ENCODE results near the gene INPP4A. TPM values are rescaled to one million over a fixed set of nuclear protein-coding genes. Genes with fewer than 3 reads are reported as not detected.

The INPP4A gene
- total RNA-seq, 1 experiment from 2014 or later = 26.7 TPM

DNA sequence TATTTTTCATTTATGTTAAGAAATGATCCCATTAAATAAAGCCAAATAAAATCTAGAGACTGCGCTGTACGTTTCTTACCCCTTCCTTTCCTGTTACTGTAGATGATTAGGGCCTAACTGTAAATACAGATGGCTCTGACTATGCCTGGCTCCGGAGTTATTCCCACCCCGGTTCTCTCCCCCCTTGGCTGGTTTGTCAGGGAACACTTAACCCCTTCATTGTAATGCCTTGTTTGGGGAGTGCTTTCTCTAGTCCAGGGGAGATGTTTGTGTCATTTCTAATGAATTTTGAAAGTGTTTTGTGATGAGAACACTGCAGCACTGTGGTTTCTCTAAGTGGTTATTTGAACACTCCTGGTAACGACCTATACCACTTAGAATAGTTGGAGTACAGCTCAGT, 172.5 kb downstream of the INPP4A start:
- no TSS peak for BruUV-seq (replicated peaks)
- CTCF ChIA-PET = no interaction called here

DNA sequence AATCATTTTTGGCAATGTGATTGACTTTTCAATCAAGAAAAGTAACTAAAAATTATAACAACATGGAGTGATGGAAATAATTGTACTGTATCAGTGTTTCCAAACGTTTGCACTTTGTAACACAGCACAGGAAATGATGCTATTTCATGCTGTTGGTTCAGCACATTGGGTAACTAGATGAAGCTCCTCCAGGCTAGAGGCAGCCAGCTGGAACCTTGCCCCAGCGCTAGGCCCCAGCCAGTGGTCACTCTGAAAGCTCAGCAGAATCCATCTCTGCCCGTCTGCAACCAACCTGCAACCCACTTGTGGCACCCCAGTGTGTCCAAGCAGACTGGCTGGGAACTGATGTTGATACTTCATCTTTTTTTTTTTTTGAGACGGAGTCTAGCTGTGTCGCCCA, 179.0 kb downstream of the INPP4A start:
- Mint-ChIP-seq H3K4me3 (ENCODE audit: low read depth, unreplicated experiment) (no peak overlapping the region), H3K4me1 (ENCODE audit: low read depth, unreplicated experiment) (no peaks in the 10 kb centered on the region), H3K27me3 (ENCODE audit: unreplicated experiment) (no peaks in the 10 kb centered on the region), H3K27ac (ENCODE audit: unreplicated experiment) (no peak overlapping the region), H3K9me3 (ENCODE audit: low read depth, unreplicated experiment) (no peaks in the 10 kb centered on the region), H3K36me3 (ENCODE audit: insufficient read depth, unreplicated experiment) (no peaks in the 10 kb centered on the region)
- intact Hi-C loops (cut with micrococcal nuclease; ENCODE audit: unreplicated experiment) = no loop called here
- CTCF ChIA-PET = no interaction called here
- no TSS peak for BruUV-seq (replicated peaks)
- DNase-seq = no peak
- TF ChIP-seq, protein P1, sequence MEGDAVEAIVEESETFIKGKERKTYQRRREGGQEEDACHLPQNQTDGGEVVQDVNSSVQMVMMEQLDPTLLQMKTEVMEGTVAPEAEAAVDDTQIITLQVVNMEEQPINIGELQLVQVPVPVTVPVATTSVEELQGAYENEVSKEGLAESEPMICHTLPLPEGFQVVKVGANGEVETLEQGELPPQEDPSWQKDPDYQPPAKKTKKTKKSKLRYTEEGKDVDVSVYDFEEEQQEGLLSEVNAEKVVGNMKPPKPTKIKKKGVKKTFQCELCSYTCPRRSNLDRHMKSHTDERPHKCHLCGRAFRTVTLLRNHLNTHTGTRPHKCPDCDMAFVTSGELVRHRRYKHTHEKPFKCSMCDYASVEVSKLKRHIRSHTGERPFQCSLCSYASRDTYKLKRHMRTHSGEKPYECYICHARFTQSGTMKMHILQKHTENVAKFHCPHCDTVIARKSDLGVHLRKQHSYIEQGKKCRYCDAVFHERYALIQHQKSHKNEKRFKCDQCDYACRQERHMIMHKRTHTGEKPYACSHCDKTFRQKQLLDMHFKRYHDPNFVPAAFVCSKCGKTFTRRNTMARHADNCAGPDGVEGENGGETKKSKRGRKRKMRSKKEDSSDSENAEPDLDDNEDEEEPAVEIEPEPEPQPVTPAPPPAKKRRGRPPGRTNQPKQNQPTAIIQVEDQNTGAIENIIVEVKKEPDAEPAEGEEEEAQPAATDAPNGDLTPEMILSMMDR (IDR thresholded peaks at IDR 0.05; ENCODE audit: unreplicated experiment) = no peak

More for the DNA sequence above, 172.5 kb downstream of the INPP4A start:
- Mint-ChIP-seq H3K4me1 (ENCODE audit: low read depth, unreplicated experiment) (no peaks in the 10 kb centered on the region), H3K27ac (ENCODE audit: unreplicated experiment) (no peak overlapping the region), H3K9me3 (ENCODE audit: low read depth, unreplicated experiment) (no peaks in the 10 kb centered on the region), H3K36me3 (ENCODE audit: insufficient read depth, unreplicated experiment) (peaks cover 32% of the 10 kb centered on the region), H3K4me3 (ENCODE audit: low read depth, unreplicated experiment) (no peak overlapping the region), H3K27me3 (ENCODE audit: unreplicated experiment) (no peaks in the 10 kb centered on the region)
- intact Hi-C loops (cut with micrococcal nuclease; ENCODE audit: unreplicated experiment) = no loop called here
- TF ChIP-seq, protein P1 (IDR thresholded peaks at IDR 0.05; ENCODE audit: unreplicated experiment) = no peak
- no peak for DNase-seq

DNA sequence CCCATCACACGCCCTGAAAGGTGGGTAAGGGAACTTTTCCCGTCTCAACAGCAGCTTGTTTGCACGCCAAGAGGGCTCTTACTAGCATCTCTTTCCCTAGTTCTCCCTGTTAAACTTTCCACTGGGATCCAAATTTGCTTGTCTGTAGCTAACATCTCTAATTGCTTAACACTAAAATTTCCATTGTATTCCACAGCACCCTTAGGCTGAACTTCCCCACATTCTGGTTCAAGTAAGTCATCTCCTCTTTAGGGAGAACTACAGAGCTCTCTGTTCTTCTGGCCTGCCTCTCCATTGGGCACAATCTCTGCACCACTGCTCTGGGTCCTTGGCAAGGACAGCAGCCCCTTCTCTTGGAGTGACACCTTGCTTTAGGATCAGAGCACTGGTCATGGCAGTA, 187.7 kb downstream of the INPP4A start:
- Mint-ChIP-seq H3K27ac (ENCODE audit: unreplicated experiment) (no peak overlapping the region), H3K4me3 (ENCODE audit: low read depth, unreplicated experiment) (no peak overlapping the region), H3K36me3 (ENCODE audit: insufficient read depth, unreplicated experiment) (no peaks in the 10 kb centered on the region), H3K9me3 (ENCODE audit: low read depth, unreplicated experiment) (no peaks in the 10 kb centered on the region), H3K27me3 (ENCODE audit: unreplicated experiment) (no peaks in the 10 kb centered on the region), H3K4me1 (ENCODE audit: low read depth, unreplicated experiment) (no peaks in the 10 kb centered on the region)
- CTCF ChIA-PET = interaction anchor here (0.6 to 0.7 kb wide), 2 partner anchors 385 to 820 kb away, joined by 5 to 6 read pairs; no protein-coding TSS in a partner anchor
- DNase-seq = no peak
- intact Hi-C loops (cut with micrococcal nuclease; ENCODE audit: unreplicated experiment) = no loop called here
- no TSS peak for BruUV-seq (replicated peaks)
- TF ChIP-seq, protein P1 (IDR thresholded peaks at IDR 0.05; ENCODE audit: unreplicated experiment) = no peak

DNA sequence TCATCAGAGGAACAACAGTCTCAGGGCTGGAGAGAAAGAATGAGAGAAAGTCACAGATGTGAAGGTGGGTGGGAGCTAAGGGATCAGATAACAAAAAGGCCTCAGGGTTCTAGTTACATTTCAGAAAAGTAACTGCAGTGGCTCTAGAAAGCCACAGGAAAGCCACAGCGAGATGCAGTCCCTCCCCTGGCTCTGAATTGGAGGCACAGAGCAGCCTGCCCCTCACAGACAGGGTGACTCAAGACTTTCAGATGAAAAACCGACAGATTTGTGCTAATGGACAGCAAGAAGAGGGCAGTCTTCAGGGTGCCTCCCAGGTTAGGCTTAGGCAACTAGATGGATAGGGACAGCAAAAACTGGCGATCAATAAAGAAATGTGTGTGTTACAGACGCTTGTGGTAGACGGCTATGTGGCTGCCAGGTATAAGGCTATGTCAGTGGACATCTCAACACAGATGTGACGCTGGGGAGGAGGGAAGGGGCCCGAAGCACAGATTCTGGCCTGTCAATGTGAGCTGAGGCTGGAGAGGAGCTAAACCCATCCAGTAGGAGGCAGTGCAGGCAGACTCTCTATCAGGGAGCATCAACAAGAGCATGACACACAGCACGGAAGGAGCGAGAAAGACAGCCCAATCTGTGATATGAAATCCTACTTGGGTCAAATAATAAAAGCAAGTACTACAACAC, 189.9 kb downstream of the INPP4A start:
- TF ChIP-seq, protein P1 (IDR thresholded peaks at IDR 0.05; ENCODE audit: unreplicated experiment) = no peak
- Mint-ChIP-seq H3K27me3 (ENCODE audit: unreplicated experiment) (no peaks in the 10 kb centered on the region), H3K4me3 (ENCODE audit: low read depth, unreplicated experiment) (no peak overlapping the region), H3K4me1 (ENCODE audit: low read depth, unreplicated experiment) (no peaks in the 10 kb centered on the region), H3K9me3 (ENCODE audit: low read depth, unreplicated experiment) (no peaks in the 10 kb centered on the region), H3K36me3 (ENCODE audit: insufficient read depth, unreplicated experiment) (no peaks in the 10 kb centered on the region), H3K27ac (ENCODE audit: unreplicated experiment) (no peak overlapping the region)
- CTCF ChIA-PET = interaction anchor here (0.6 to 1.0 kb wide), 3 partner anchors 202 to 432 kb away, joined by 3 to 5 read pairs (median 4); no protein-coding TSS in a partner anchor
- no TSS peak for BruUV-seq (replicated peaks)
- peak; percentile 8 for DNase-seq
- intact Hi-C loops (cut with micrococcal nuclease; ENCODE audit: unreplicated experiment) = no loop called here
